ENCODE results near the gene FGD5.

The FGD5 gene

GRCh38 chr3:14818804-14819500, at the start of gene FGD5:
TSS of gene FGD5 (plus strand) at chr3:14818962. CDS start at chr3:14819072, 110 bp downstream.
- DNase-seq, result no peak

- DNase-seq, result no peak
Measured at GRCh38 chr3:14769544-14770325, 49.0 kb upstream of the FGD5 start.

GRCh38 chr3:14770591-14770990, 48.2 kb upstream of the FGD5 start:
- no peak for DNase-seq

GRCh38 chr3:14771593-14772497, 46.9 kb upstream of the FGD5 start:
- no peak for DNase-seq

DNA sequence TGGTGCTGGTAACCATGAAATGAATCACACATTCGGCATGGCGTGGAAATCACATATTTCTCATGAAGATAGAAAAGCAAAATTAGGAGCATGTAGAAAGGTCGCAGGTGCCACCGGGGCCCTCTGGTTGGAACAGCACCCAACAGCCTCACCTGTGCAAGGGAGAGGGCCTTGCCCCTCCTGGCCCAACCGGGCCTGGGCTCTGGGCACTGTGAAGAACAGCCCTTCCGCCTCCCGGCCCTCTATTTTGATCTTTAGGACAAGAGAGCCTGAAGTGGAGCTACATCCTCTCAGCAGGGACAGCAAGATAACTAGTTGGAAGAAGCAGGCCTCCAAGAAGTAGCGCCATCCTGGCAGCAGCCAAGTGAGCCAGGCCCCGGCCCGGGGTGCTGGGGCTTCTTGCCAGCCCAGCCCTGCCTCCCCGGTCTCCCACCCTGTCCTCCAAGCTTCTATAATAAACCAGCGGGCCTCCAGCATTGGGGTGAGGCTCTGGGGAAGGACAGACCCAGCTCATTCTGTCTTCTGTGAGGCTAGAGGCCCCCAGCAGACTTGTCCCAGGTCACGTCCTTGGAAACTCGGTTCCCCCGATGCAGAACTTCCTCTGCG, 46.1 kb upstream of the FGD5 start:
- DNase-seq, result no peak

- no peak for DNase-seq
Measured at GRCh38 chr3:14773281-14773680, 45.5 kb upstream of the FGD5 start.

- no peak for DNase-seq
Measured at GRCh38 chr3:14773691-14774128, 45.1 kb upstream of the FGD5 start.

- DNase-seq, result no peak
Measured at GRCh38 chr3:14774431-14774830, 44.3 kb upstream of the FGD5 start.

GRCh38 chr3:14775011-14775410, 43.8 kb upstream of the FGD5 start:
- DNase-seq, result no peak

DNA sequence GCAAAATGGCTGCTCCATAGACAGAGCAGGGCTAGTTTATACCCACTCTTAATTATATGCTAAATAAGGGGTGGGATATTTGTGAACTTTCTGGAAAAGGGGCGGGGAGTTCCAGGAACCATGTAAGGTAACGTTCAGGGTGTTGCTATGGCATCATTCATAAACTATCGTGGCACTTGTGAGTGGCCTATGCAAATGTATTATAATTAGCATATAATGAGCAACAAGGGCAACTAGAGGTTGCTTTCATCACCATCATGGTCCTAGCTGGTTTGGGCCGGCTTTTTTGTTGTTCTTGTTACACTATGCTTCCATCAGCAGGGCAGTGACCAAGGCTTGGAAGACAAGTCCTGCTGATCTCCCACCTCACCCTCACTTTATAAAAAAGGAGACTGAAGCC, 43.2 kb upstream of the FGD5 start:
- no peak for DNase-seq

- no peak for DNase-seq
Measured at GRCh38 chr3:14779069-14779685, 39.6 kb upstream of the FGD5 start.

DNA sequence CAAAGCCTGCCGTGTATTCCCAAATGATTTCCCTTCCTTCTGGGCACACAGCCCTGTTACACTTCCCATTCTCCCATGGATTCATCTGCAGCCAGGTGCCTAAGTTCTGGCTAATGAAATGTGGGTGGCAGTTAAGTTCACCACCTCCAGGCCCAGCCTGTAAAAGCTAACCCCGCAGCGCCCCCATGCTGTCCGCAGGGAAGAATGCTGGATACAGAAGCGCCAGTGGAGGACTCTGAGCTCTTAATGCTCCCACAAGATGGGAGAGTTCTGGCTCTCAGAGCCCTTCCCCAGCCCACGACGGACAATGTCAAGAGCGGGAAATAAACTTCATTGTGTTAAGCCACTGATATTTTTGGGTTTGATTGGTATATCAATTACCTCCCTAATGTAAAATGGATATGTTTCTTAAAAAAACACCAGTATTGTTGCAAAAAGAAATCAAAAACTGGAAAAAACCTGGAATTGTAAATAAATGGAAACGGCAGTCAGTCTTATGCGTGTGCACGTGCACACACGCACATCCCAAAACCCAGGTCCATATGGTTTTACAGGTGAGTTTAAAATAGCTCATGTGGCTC, 37.7 kb upstream of the FGD5 start:
- DNase-seq, result no peak

DNA sequence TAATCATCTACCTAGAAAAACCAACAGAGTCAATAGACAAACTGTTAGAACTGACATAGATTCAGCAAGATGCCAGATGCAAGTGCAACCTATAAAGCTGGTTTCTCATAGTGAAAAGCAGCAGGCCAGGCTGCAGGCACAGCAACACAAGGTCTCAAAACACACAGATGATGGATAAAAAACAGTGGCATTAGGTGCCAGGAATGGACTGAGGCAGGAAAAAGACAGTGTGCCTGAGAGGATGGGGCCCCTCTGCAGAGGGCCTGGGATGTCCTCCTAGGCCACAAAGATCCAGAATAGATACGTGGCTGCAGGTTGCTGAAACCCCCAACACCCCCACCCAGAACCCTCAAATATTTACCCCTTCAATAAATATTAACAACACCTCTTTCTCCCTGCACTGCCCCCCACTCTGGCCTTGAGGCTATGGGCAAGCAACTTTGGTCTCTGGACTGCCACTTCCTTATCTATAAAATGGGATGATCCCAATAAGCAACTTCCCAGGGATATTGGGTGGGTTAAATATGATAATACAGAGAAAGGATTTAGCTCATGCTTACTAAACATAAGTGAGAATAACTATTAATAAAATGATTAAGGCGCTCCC, 35.2 kb upstream of the FGD5 start:
- no peak for DNase-seq

- DNase-seq, result peak; percentile 45
Measured at GRCh38 chr3:14784087-14784681, 34.6 kb upstream of the FGD5 start.

GRCh38 chr3:14785207-14786155, 33.3 kb upstream of the FGD5 start:
- DNase-seq, result no peak

DNA sequence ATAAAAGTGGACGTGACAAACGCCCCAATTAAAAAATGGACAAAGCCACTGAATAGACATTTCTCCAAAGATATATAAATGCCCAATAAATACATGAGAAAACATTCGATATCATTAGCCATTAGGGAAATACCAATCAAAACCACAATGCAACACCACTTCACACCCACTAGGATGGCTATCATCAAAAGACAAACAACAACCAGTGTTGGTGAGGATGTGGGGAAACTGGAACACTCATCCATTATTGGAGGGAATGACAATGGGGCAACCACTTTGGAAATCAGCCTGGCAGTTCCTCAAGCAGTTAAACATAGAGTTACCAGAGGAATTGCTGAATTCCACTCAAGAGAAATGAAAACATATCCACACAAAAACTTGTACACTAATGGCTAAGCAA, 32.4 kb upstream of the FGD5 start:
- DNase-seq, result no peak

- peak; percentile 19 for DNase-seq
Measured at GRCh38 chr3:14787630-14788029, 31.1 kb upstream of the FGD5 start.

DNA sequence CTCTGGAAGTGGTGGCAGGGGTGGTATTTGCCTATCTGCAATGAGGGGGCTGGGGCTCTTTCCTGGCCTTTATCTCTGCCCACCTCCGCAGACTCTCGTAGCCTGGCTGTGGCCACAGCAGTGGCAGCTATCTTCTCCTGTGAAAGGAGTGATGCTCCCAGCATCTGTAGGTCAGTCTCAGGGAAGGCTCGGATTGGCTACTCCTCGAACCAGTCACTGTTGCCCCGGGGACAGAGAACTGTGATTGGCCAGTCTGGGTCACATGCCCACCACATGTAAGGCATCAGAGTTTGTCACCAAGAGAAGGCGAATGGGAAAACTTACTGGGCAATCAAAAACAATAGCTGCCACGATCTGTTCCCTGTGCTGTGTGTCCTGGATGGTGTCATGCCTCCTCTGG, 30.1 kb upstream of the FGD5 start:
- DNase-seq, result no peak

- no peak for DNase-seq
Measured at GRCh38 chr3:14789221-14789620, 29.5 kb upstream of the FGD5 start.

Data from NCI-H1105 treated with DMSO at 0.1 percent for 48 hours (cell line).